K562 (cell line): ENCODE measurements around the gene CXCL1. TPM values are rescaled to one million over a fixed set of nuclear protein-coding genes. Genes with fewer than 3 reads are reported as not detected.

Experiments used
- ATAC-seq: fragments of 200-7000 bp; cut with Tn5 transposase; 3 replicates; pipeline ENCODE4 v1.9.1; 2020; ENCODE audit warnings: moderate library complexity
- BruUV-seq: library from RNA; stranded (reverse); fragments of 400-500 nt; replicated peaks from 2 replicates; lab custom pipeline; 2021; lab: Mats Ljungman, UMichigan
- CTCF ChIA-PET: fragments of 300-600 bp; formaldehyde crosslinking; extraction: SDS; loops from one replicate; lab custom pipeline; 2021; ENCODE audit warnings: low intra/inter-chr PET ratio; lab: Yijun Ruan, JAX
- POLR2A ChIA-PET: fragments of 300-600, 350-650 bp; sonication (Branson Sonifier 250); formaldehyde crosslinking; extraction: SDS; loops from one replicate; lab custom pipeline; 2021; ENCODE audit warnings: antibody characterized with exemption, inconsistent platforms; lab: Yijun Ruan, JAX
- DNase-seq, 4 experiments: peaks; one replicate each; pipeline versions ENCODE4 v3.0.0 to v3.0.0-alpha.2; 2011 to 2018; ENCODE audit warnings: low spot score in 3 of 4, mixed read lengths in 3 of 4; ENCODE audit errors: extremely low read depth in 1 of 4
- FAIRE-seq: peaks from 2 replicates; lab custom pipeline; 2011; peaks lifted over from hg19 to GRCh38; lab: Jason Lieb, UNC
- H2AFZ ChIP-seq: 2 replicates; pipeline ENCODE4 v1.6.0; 2011; ENCODE audit warnings: low read depth, low read length, control low read depth, inconsistent platforms
- H3K27ac ChIP-seq: fragments of 200-600 bp; 3 replicates; pipeline ENCODE4 v1.8.0; 2011; ENCODE audit warnings: low read depth, mild to moderate bottlenecking, control low read depth, inconsistent platforms, low read length, moderate library complexity, mixed read lengths; ENCODE audit errors: extremely low read depth
- H3K27me3 ChIP-seq, 2 experiments: fragments of 300-600 bp in 1 of 2; 2 replicates in 1 of 2; 3 replicates in 1 of 2; pipeline versions ENCODE4 v1.6.0 to v1.8.0; 2011; ENCODE audit warnings: inconsistent platforms in 2 of 2, low read length in 2 of 2, mild to moderate bottlenecking in 1 of 2, mixed read lengths in 1 of 2, moderate library complexity in 1 of 2; ENCODE audit not compliant: control insufficient read depth in 2 of 2, insufficient read depth in 2 of 2
- H3K36me3 ChIP-seq: fragments of 300-600 bp; 3 replicates; pipeline ENCODE4 v1.8.0; 2011; ENCODE audit warnings: mild to moderate bottlenecking, low read length, inconsistent platforms; ENCODE audit not compliant: control insufficient read depth, insufficient read depth
- H3K4me1 ChIP-seq, 2 experiments: fragments of 200-600 bp in 1 of 2; replicated peaks in 1 of 2; 2 replicates in 1 of 2; 3 replicates in 1 of 2; pipeline versions ENCODE4 v1.5.1 to v1.8.0; 2011; ENCODE audit warnings: inconsistent platforms in 2 of 2, low read length in 2 of 2, mild to moderate bottlenecking in 1 of 2, mixed read lengths in 1 of 2, moderate library complexity in 1 of 2; ENCODE audit not compliant: control insufficient read depth in 2 of 2, insufficient read depth in 2 of 2
- H3K4me2 ChIP-seq: 2 replicates; pipeline ENCODE4 v1.6.1; 2011; ENCODE audit warnings: low read length, control low read depth, inconsistent platforms, mixed read lengths; ENCODE audit not compliant: insufficient read depth
- H3K4me3 ChIP-seq: fragments of 200-600 bp; sonication (generic), shearing (Covaris generic); 2 replicates; pipeline ENCODE4 v1.5.1; 2016; ENCODE audit warnings: control low read depth, inconsistent platforms
- H3K79me2 ChIP-seq: fragments of 200-600 bp; 3 replicates; pipeline ENCODE4 v1.8.0; 2011; ENCODE audit warnings: low read length, inconsistent platforms; ENCODE audit not compliant: control insufficient read depth, insufficient read depth
- H3K9ac ChIP-seq, 2 experiments: 2 replicates each; pipeline versions ENCODE4 v1.6.0 to v1.6.1; 2011; ENCODE audit warnings: low read depth in 2 of 2, low read length in 2 of 2, control low read depth in 1 of 2, inconsistent platforms in 1 of 2, mild to moderate bottlenecking in 1 of 2, mixed read lengths in 1 of 2; ENCODE audit not compliant: insufficient read depth in 1 of 2
- H3K9me1 ChIP-seq: one replicate; pipeline ENCODE4 v1.6.0; 2011; ENCODE audit warnings: inconsistent platforms, mild to moderate bottlenecking, low read length, moderate library complexity; ENCODE audit not compliant: control insufficient read depth, insufficient read depth
- H3K9me3 ChIP-seq: replicated peaks from 2 replicates; pipeline ENCODE4 v1.5.1; 2011; ENCODE audit warnings: low read depth, low read length, inconsistent platforms; ENCODE audit not compliant: control insufficient read depth, insufficient read depth
- H4K20me1 ChIP-seq: replicated peaks from 2 replicates; pipeline ENCODE4 v1.6.1; 2011; ENCODE audit warnings: low read length, inconsistent platforms, mixed read lengths; ENCODE audit not compliant: control insufficient read depth, insufficient read depth
- ETV1 ChIP-seq: fragments of 450-650 bp; conservative IDR thresholded peaks from 2 replicates; pipeline ENCODE4 v1.6.1; 2016; ENCODE audit warnings: missing genetic modification characterization, control low read depth, low read depth, missing compliant biosample characterization
- MBD2 ChIP-seq: sonication (generic); IDR thresholded peaks from 2 replicates; pipeline ENCODE4 v1.6.1; 2016; ENCODE audit warnings: low read depth, borderline replicate concordance
- PRDM10 ChIP-seq: fragments of 450-650 bp; IDR thresholded peaks from 2 replicates; pipeline ENCODE4 v1.6.1; 2018; ENCODE audit not compliant: partially characterized antibody
- SLC30A9 ChIP-seq: fragments of 250-450 bp; sonication (Bioruptor Pico); IDR thresholded peaks from 2 replicates; pipeline ENCODE4 v1.8.0; 2022; ENCODE audit warnings: mild to moderate bottlenecking, moderate library complexity
- SMAD1 ChIP-seq: fragments of 150-350 bp; IDR thresholded peaks from 2 replicates; pipeline ENCODE4 v1.6.1; 2014; ENCODE audit warnings: low read length, low read depth; ENCODE audit not compliant: partially characterized antibody
- SUPT5H ChIP-seq: fragments of 450-650 bp; IDR thresholded peaks from 2 replicates; pipeline ENCODE4 v1.6.1; 2016
- TFE3 ChIP-seq: fragments of 450-650 bp; formaldehyde crosslinking; IDR thresholded peaks from 2 replicates; pipeline ENCODE4 v1.4.0; 2020; ENCODE audit warnings: mild to moderate bottlenecking, mixed read lengths
- ZNF695 ChIP-seq: fragments of 450-650 bp; formaldehyde crosslinking; IDR thresholded peaks from 2 replicates; pipeline ENCODE4 v1.4.0; 2020; ENCODE audit warnings: mild to moderate bottlenecking, moderate library complexity
- WGBS: fragments of 100-300 bp; shearing (Covaris generic); methylation state at CpG from one replicate; pipeline ENCODE4 v1.1.6; 2016; ENCODE audit warnings: low coverage, mixed read lengths; ENCODE audit not compliant: insufficient coverage; ENCODE audit errors: missing lambda C conversion rate; 5-methylcytosine and 5-hydroxymethylcytosine counted together
- in situ Hi-C: fragments of 300-500 bp; cut with MboI; formaldehyde crosslinking; loops from 4 replicates; pipeline ENCODE4 v1.15.0; 2018; ENCODE audit warnings: inconsistent platforms, mixed read lengths
- intact Hi-C: fragments of 100-400 bp; cut with micrococcal nuclease; formaldehyde crosslinking; loops from 2 replicates; pipeline ENCODE4 v1.14.2; 2022
- polyA plus RNA-seq, 8 experiments: library from polyadenylated mRNA; depleted of rRNA in 4 of 8; stranded (reverse) in 5 of 8; unstranded in 3 of 8; fragments of >200 nt; fragmentation: Nextera tagmentation in 2 of 8; fragmentation: Illumina TruSeq in 1 of 8; extraction: Ambion mirVana in 2 of 8; extraction: Trizol in 1 of 8; gene quantifications; 2 replicates each; pipeline versions ENCODE4 v1.2.1 to v1.2.3, GENCODE V29; 2011 to 2014; ENCODE audit warnings: inconsistent platforms in 1 of 8, missing spikeins in 1 of 8
- total RNA-seq, 7 experiments: library from RNA; depleted of rRNA in 6 of 7; stranded (reverse); fragments of >200 nt in 6 of 7; fragmentation: Illumina TruSeq in 2 of 7; extraction: Trizol in 2 of 7; gene quantifications; 2 replicates each; pipeline versions ENCODE4 v1.2.1 to v1.2.3, GENCODE V29; 2011 to 2021; ENCODE audit warnings: low replicate concordance in 1 of 7

The CXCL1 gene
- total and polyA plus RNA-seq, 9 of the 15 experiments (the other 6 are each of a cell fraction or from before 2014, with no cell fraction given): 0.07 to 2.2 (median 0.32) TPM; not detected in 3

- 55% methylated on average over 4 of the region's 4 CpGs for WGBS
- Histone ChIP-seq H3K27ac (no peak overlapping the region), H3K4me2 (no peak overlapping the region), H3K9me3 (no peaks in the 10 kb centered on the region), H3K9me1 (no peaks in the 10 kb centered on the region), H3K4me3 (no peak overlapping the region), H3K4me1 (peaks cover 0 to 5% of the 10 kb centered on the region in 2 experiments; a peak in 1 of 5 replicates), H4K20me1 (no peaks in the 10 kb centered on the region), H3K27me3 (no peaks in the 10 kb centered on the region), H2AFZ (no peak overlapping the region), H3K9ac (no peak overlapping the region), H3K79me2 (no peaks in the 10 kb centered on the region), H3K36me3 (no peaks in the 10 kb centered on the region)
- intact Hi-C loops: no loop called here
- no peak for TF ChIP-seq SLC30A9
- no peak for TF ChIP-seq MBD2
- no peak for TF ChIP-seq TFE3 (CRISPR knock-in tag)
- no peak for TF ChIP-seq SUPT5H
- no peak for TF ChIP-seq PRDM10
- TF ChIP-seq SMAD1: no peak
- no peak for TF ChIP-seq ZNF695 (CRISPR knock-in tag)
- no peak for TF ChIP-seq ETV1 (tag)
- no peak for ATAC-seq
- ChIA-PET CTCF (no interaction called here), POLR2A (no interaction called here)
- no peak for DNase-seq
- in situ Hi-C loops: no loop called here
- FAIRE-seq: no peak
- no TSS peak for BruUV-seq
Measured at GRCh38 chr4:73850261-73850970, 18.8 kb upstream of the CXCL1 start.
